ENCODE data around the gene JMY.

The JMY gene

GRCh38 chr5:79295029-79295428 is 59.1 kb downstream of the JMY start:
- DNase-seq = no peak

GRCh38 chr5:79297661-79298060 is 61.7 kb downstream of the JMY start:
- peak; percentile 78 for DNase-seq

- DNase-seq = no peak
Measured at GRCh38 chr5:79301046-79301712, 65.2 kb downstream of the JMY start.

- no peak for DNase-seq
Measured at GRCh38 chr5:79302454-79302853, 66.5 kb downstream of the JMY start.

- DNase-seq = no peak
Measured at GRCh38 chr5:79305706-79306105, 69.8 kb downstream of the JMY start.

- DNase-seq = no peak
Measured at GRCh38 chr5:79318935-79319614, 83.1 kb downstream of the JMY start.

GRCh38 chr5:79329453-79329852 is 93.5 kb downstream of the JMY start:
- no peak for DNase-seq

- no peak for DNase-seq
Measured at GRCh38 chr5:79330071-79330470, 94.1 kb downstream of the JMY start.

- DNase-seq = no peak
Measured at GRCh38 chr5:79333852-79334557, 98.1 kb downstream of the JMY start.

GRCh38 chr5:79346420-79346824 is 110.5 kb downstream of the JMY start:
- no peak for DNase-seq

GRCh38 chr5:79349047-79349446 is 113.1 kb downstream of the JMY start:
- DNase-seq = no peak

GRCh38 chr5:79349881-79350280 is 114.0 kb downstream of the JMY start:
- no peak for DNase-seq

GRCh38 chr5:79357398-79357797 is 121.5 kb downstream of the JMY start:
- DNase-seq = no peak
